B cell (primary cell): ENCODE measurements around the gene TBC1D1. TPM values are rescaled to one million over a fixed set of nuclear protein-coding genes. Genes with fewer than 3 reads are reported as not detected.

Source experiments
- ATAC-seq: fragments of 200-7000 bp; cut with Tn5 transposase; one replicate; pipeline ENCODE4 v1.10.0; 2021; ENCODE audit warnings: low read depth, mild to moderate bottlenecking, moderate number of reproducible peaks, moderate library complexity
- CTCF ChIA-PET: fragments of 350-600 bp; sonication (Branson Sonifier 250); formaldehyde crosslinking; loops from one replicate; lab custom pipeline; 2021; ENCODE audit warnings: antibody characterized with exemption, inconsistent platforms; lab: Charles Lee
- POLR2A ChIA-PET: fragments of 350-600 bp; sonication (Branson Sonifier 250); formaldehyde crosslinking; loops from one replicate; lab custom pipeline; 2021; ENCODE audit warnings: antibody characterized with exemption; lab: Charles Lee
- DNase-seq: peaks from one replicate; pipeline ENCODE4 v3.0.0; 2013
- H2AFZ ChIP-seq: 2 replicates; pipeline ENCODE4 v1.6.1; 2012; ENCODE audit warnings: mild to moderate bottlenecking, low read depth, low read length; ENCODE audit not compliant: insufficient read depth, poor library complexity, severe bottlenecking
- H3K27ac ChIP-seq, 2 donors: 1 replicate in 1 of 2; 2 replicates in 1 of 2; pipeline ENCODE4 v1.5.1; 2012 to 2013; ENCODE audit warnings: low read length in 2 of 2, mild to moderate bottlenecking in 2 of 2, moderate library complexity in 1 of 2
- H3K27me3 ChIP-seq, 4 experiments: fragments of 200-600 bp in 1 of 4; sonication (generic) in 1 of 4; replicated peaks in 1 of 4; 1 replicate in 2 of 4; 2 replicates in 2 of 4; pipeline versions ENCODE4 v1.6.1 to v1.7.0; 2013 to 2016; ENCODE audit warnings: low read length in 3 of 4, mild to moderate bottlenecking in 2 of 4, mixed read lengths in 1 of 4, moderate library complexity in 1 of 4; ENCODE audit not compliant: insufficient read depth in 4 of 4, control insufficient read depth in 3 of 4; ENCODE audit errors: control extremely low read depth in 1 of 4
- H3K36me3 ChIP-seq, 2 experiments: replicated peaks in 1 of 2; 1 replicate in 1 of 2; 2 replicates in 1 of 2; pipeline versions ENCODE4 v1.6.1 to v1.7.1; 2013; ENCODE audit warnings: low read length in 1 of 2; ENCODE audit not compliant: insufficient read depth in 2 of 2, control insufficient read depth in 1 of 2; ENCODE audit errors: control extremely low read depth in 1 of 2, extremely low read depth in 1 of 2
- H3K4me1 ChIP-seq, 2 donors: fragments of 200-600 bp in 1 of 2; sonication (generic) in 1 of 2; 1 replicate in 1 of 2; 2 replicates in 1 of 2; pipeline versions ENCODE4 v1.5.1 to v1.6.1; 2013 to 2017; ENCODE audit warnings: low read length in 2 of 2; ENCODE audit not compliant: control insufficient read depth in 2 of 2, insufficient read depth in 2 of 2
- H3K4me2 ChIP-seq: replicated peaks from 2 replicates; pipeline ENCODE3; 2012; ENCODE audit warnings: mild to moderate bottlenecking, low read depth, low read length; ENCODE audit not compliant: poor library complexity, severe bottlenecking
- H3K4me3 ChIP-seq, 5 experiments: fragments of 200-600 bp in 1 of 5; sonication (generic) in 1 of 5; 1 replicate in 3 of 5; 2 replicates in 2 of 5; pipeline versions ENCODE4 v1.5.1 to v1.7.0; 2011 to 2016; ENCODE audit warnings: low read length in 4 of 5, mild to moderate bottlenecking in 4 of 5, low read depth in 2 of 5, control low read depth in 1 of 5, moderate library complexity in 1 of 5; ENCODE audit not compliant: insufficient read depth in 1 of 5; ENCODE audit errors: control extremely low read depth in 1 of 5, extremely low read depth in 1 of 5
- H3K79me2 ChIP-seq: fragments of 200-600 bp; sonication (generic); one replicate; pipeline ENCODE4 v1.6.0; 2016; ENCODE audit warnings: low read length; ENCODE audit not compliant: control insufficient read depth, insufficient read depth
- H3K9ac ChIP-seq: fragments of 200-600 bp; sonication (generic); 2 replicates; pipeline ENCODE4 v1.6.1; 2017; ENCODE audit warnings: mild to moderate bottlenecking, low read length, moderate library complexity
- H3K9me3 ChIP-seq, 3 donors: one replicate each; pipeline versions ENCODE4 v1.6.1 to v1.7.1; 2013; ENCODE audit warnings: low read length in 2 of 3; ENCODE audit not compliant: control insufficient read depth in 2 of 3, insufficient read depth in 1 of 3; ENCODE audit errors: control extremely low read depth in 1 of 3
- H4K20me1 ChIP-seq: 2 replicates; pipeline ENCODE4 v1.6.0; 2012; ENCODE audit warnings: mild to moderate bottlenecking, low read length; ENCODE audit not compliant: insufficient read depth, control insufficient read depth, poor library complexity, severe bottlenecking
- H3K27ac Mint-ChIP-seq: one replicate; pipeline ENCODE4 v1.8.0; 2021; ENCODE audit warnings: mixed read lengths
- H3K27me3 Mint-ChIP-seq: one replicate; pipeline ENCODE4 v1.8.0; 2021; ENCODE audit warnings: mixed read lengths
- H3K4me1 Mint-ChIP-seq: one replicate; pipeline ENCODE4 v1.8.0; 2021; ENCODE audit warnings: mixed read lengths
- H3K4me3 Mint-ChIP-seq: one replicate; pipeline ENCODE4 v1.8.0; 2021; ENCODE audit warnings: mixed read lengths
- H3K9me3 Mint-ChIP-seq: one replicate; pipeline ENCODE4 v1.8.0; 2022; ENCODE audit warnings: mixed read lengths; ENCODE audit not compliant: insufficient read depth
- CTCF ChIP-seq: fragments of 200-600 bp; IDR thresholded peaks from one replicate; pipeline ENCODE4 v1.8.0; 2022; ENCODE audit warnings: antibody characterized with exemption, mild to moderate bottlenecking
- EZH2 ChIP-seq: IDR thresholded peaks from 2 replicates; pipeline ENCODE4 v1.6.1; 2012; ENCODE audit warnings: borderline replicate concordance, low read depth, mild to moderate bottlenecking, moderate library complexity, low read length; ENCODE audit not compliant: insufficient read depth, poor library complexity, severe bottlenecking
- WGBS: methylation state at CpG from one replicate; pipeline ENCODE4 v1.1.5; 2013; ENCODE audit warnings: missing lambda C conversion rate; ENCODE audit not compliant: insufficient coverage; 5-methylcytosine and 5-hydroxymethylcytosine counted together
- intact Hi-C: fragments of 100-400 bp; cut with micrococcal nuclease; formaldehyde crosslinking; loops from one replicate; pipeline ENCODE4 v1.10.0; 2022
- polyA plus RNA-seq: library from polyadenylated mRNA; depleted of rRNA; stranded (reverse); fragments of >200 nt; gene quantifications from 2 replicates; pipeline ENCODE4 v1.2.3, GENCODE V29; 2012
- total RNA-seq, 2 donors: library from RNA; stranded (reverse); fragments of 120-200 nt in 1 of 2; gene quantifications; 1 replicate in 1 of 2; 2 replicates in 1 of 2; pipeline versions ENCODE4 v1.2.3 to v1.2.4, GENCODE V29; 2013 to 2022

Gene TBC1D1
- total and polyA plus RNA-seq, 2 donors (not counting 1 experiment from before 2014, with no cell fraction given): 88.2 to 98.7 TPM

- DNase-seq: no peak
- Mint-ChIP-seq H3K27ac (no peak overlapping the region), H3K4me3 (no peak overlapping the region), H3K4me1 (peaks cover 16% of the 10 kb centered on the region), H3K27me3 (no peaks in the 10 kb centered on the region), H3K9me3 (no peaks in the 10 kb centered on the region)
- Histone ChIP-seq H3K4me2 (no peak overlapping the region), H3K36me3 (peaks cover 6 to 17% of the 10 kb centered on the region in 2 experiments), H3K9ac (no peak overlapping the region), H3K4me1 (peaks cover 11 to 12% of the 10 kb centered on the region in 2 donors), H3K4me3 (no peak overlapping the region), H4K20me1 (no peaks in the 10 kb centered on the region), H3K9me3 (no peaks in the 10 kb centered on the region), H3K27me3 (no peaks in the 10 kb centered on the region), H3K27ac (no peak overlapping the region), H2AFZ (no peak overlapping the region), H3K79me2 (no peaks in the 10 kb centered on the region)
- no peak for ATAC-seq
- TF ChIP-seq EZH2 (no peak), CTCF (no peak)
- ChIA-PET POLR2A (no interaction called here), CTCF (no interaction called here)
- intact Hi-C loops: no loop called here
- no CpG with 5 or more reads among the region's 4 CpGs for WGBS
These were observed 27.9 kb upstream of the TBC1D1 start for GRCh38 chr4:37862961-37863360.

- peaks cover 4 to 15% of the 10 kb centered on the region in 2 experiments for H3K36me3 ChIP-seq
- H3K4me1 ChIP-seq: peaks cover 11 to 12% of the 10 kb centered on the region in 2 donors
- DNase-seq (no peak), ATAC-seq (no peak)
- no peaks in the 10 kb centered on the region for H3K27me3 Mint-ChIP-seq
- intact Hi-C loops: no loop called here
- H3K27ac Mint-ChIP-seq: no peak overlapping the region
- no peak overlapping the region for H3K9ac ChIP-seq
- H3K27me3 ChIP-seq: no peaks in the 10 kb centered on the region
- TF ChIP-seq EZH2 (no peak), CTCF (no peak)
- H3K4me2 ChIP-seq: no peak overlapping the region
- no peak overlapping the region for H3K27ac ChIP-seq
- ChIA-PET POLR2A (no interaction called here), CTCF (no interaction called here)
- 14% methylated on average over 3 of the region's 4 CpGs for WGBS
- no peaks in the 10 kb centered on the region for H3K9me3 ChIP-seq
- H3K4me3 Mint-ChIP-seq: no peak overlapping the region
- H4K20me1 ChIP-seq: no peaks in the 10 kb centered on the region
- H2AFZ ChIP-seq: no peak overlapping the region
- H3K4me3 ChIP-seq: peak overlapping the region in 1 of 5 experiments; percentile 66
- no peaks in the 10 kb centered on the region for H3K79me2 ChIP-seq
- peaks cover 16% of the 10 kb centered on the region for H3K4me1 Mint-ChIP-seq
- no peaks in the 10 kb centered on the region for H3K9me3 Mint-ChIP-seq
These were observed 26.1 kb upstream of the TBC1D1 start for GRCh38 chr4:37864786-37865185.
